Measurements from ENCODE around the gene MXRA7.
A peak's percentile ranks its signal among the peaks of the same experiment; 100 is the strongest.
"Not testable (repeated sequence)": the region's sequence is repeated elsewhere in the genome, so short reads cannot be mapped to it uniquely, and the experiment has no call there.

MXRA7 gene

DNA sequence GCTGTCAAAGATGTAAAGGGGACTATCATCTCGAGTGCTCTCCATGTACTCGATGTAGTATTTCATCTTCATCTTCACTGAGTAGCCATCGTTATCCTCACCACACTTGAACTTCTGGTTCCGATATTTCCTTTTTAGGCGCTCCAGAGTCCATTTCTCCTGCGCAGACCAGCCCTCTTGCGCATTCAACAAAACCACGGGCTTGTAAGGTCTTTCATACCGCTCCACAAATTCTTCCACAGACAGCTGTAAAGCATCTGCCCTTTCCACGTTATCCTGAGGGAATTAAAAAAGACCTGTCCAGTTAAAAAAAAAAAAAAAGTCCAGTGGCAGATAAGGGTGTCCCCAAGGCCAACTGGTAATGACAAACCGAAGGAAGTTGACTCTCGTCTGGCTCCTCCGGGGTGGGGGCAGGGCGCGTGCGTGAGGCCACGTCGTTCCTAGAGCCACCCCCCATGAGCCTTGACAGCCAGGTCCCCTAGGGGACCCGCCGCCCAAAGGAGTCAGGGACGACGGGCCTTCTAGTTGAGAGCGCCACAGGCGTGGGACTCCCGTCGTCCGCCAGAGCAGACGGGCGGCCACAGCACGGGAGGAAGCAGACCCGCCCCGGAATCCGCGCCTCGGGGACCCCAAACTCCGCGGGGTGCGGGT is 14.9 kb upstream of the MXRA7 start:
- peaks cover 27% of the 10 kb centered on the region for H3F3A ChIP-seq (ENCODE audit: insufficient read depth)
- TF ChIP-seq EZH2phosphoT487 (conservative IDR thresholded peaks at IDR 0.05; ENCODE audit: low read length), result no peak
- TF ChIP-seq, protein P1, sequence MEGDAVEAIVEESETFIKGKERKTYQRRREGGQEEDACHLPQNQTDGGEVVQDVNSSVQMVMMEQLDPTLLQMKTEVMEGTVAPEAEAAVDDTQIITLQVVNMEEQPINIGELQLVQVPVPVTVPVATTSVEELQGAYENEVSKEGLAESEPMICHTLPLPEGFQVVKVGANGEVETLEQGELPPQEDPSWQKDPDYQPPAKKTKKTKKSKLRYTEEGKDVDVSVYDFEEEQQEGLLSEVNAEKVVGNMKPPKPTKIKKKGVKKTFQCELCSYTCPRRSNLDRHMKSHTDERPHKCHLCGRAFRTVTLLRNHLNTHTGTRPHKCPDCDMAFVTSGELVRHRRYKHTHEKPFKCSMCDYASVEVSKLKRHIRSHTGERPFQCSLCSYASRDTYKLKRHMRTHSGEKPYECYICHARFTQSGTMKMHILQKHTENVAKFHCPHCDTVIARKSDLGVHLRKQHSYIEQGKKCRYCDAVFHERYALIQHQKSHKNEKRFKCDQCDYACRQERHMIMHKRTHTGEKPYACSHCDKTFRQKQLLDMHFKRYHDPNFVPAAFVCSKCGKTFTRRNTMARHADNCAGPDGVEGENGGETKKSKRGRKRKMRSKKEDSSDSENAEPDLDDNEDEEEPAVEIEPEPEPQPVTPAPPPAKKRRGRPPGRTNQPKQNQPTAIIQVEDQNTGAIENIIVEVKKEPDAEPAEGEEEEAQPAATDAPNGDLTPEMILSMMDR (IDR thresholded peaks at IDR 0.05; ENCODE audit: insufficient read depth, low read length, poor library complexity, severe bottlenecking), result no peak
- peaks cover 62% of the 10 kb centered on the region for H3K79me2 ChIP-seq (ENCODE audit: insufficient read depth, low read length)
- H2AFZ ChIP-seq (ENCODE audit: low read depth, low read length, severe bottlenecking), result peak overlapping the region; percentile 72
- no peaks in the 10 kb centered on the region for H3K27me3 ChIP-seq (ENCODE audit: low read length)
- H3K36me3 ChIP-seq (ENCODE audit: low read length), result peaks cover 17% of the 10 kb centered on the region
- peak overlapping the region; percentile 99 for H3K4me3 ChIP-seq (ENCODE audit: insufficient read depth, low read length, poor library complexity, severe bottlenecking)
- H3K27ac ChIP-seq (ENCODE audit: low read depth, low read length), result peak overlapping the region; percentile 100
- H3K9ac ChIP-seq (ENCODE audit: low read length), result peak overlapping the region; percentile 100
- peak overlapping the region; percentile 99 for H3K4me2 ChIP-seq (ENCODE audit: low read depth, low read length, poor library complexity, severe bottlenecking)
- no peaks in the 10 kb centered on the region for H4K20me1 ChIP-seq (ENCODE audit: low read depth, low read length)
- H3K9me3 ChIP-seq (ENCODE audit: insufficient read depth, low read length), result no peaks in the 10 kb centered on the region
- H3K9me2 ChIP-seq (replicated peaks; ENCODE audit: insufficient read depth, low read length), result no peaks in the 10 kb centered on the region

DNA sequence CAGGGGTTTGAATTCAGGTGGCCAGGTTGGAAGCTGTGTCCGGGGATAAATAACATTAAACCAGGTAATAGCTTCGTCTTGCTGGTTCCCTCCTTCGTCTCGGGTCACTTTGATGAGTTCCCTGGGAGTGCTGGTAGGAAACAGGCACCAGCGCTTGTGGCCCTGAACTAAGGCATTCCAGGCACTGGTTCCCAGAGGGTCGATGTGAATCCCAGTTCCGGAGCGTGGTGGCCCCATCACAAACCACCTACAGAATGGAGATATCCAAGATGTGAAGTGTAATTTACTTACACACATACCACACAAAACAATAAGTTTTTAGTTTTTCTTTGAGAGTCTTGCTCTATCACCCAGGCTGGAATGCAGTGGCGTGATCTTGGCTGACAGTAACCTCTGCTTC is 13.0 kb upstream of the MXRA7 start:
- Histone ChIP-seq H3K9me2 (replicated peaks; ENCODE audit: insufficient read depth, low read length) (no peaks in the 10 kb centered on the region), H3K36me3 (ENCODE audit: low read length) (peaks cover 19% of the 10 kb centered on the region), H3F3A (ENCODE audit: insufficient read depth) (peaks cover 15% of the 10 kb centered on the region), H4K20me1 (ENCODE audit: low read depth, low read length) (no peaks in the 10 kb centered on the region), H3K4me3 (ENCODE audit: insufficient read depth, low read length, poor library complexity, severe bottlenecking) (no peak overlapping the region), H3K27me3 (ENCODE audit: low read length) (no peaks in the 10 kb centered on the region), H3K79me2 (ENCODE audit: insufficient read depth, low read length) (peaks cover 47% of the 10 kb centered on the region), H3K9me3 (ENCODE audit: insufficient read depth, low read length) (no peaks in the 10 kb centered on the region), H3K4me2 (ENCODE audit: low read depth, low read length, poor library complexity, severe bottlenecking) (no peak overlapping the region), H3K9ac (ENCODE audit: low read length) (no peak overlapping the region), H2AFZ (ENCODE audit: low read depth, low read length, severe bottlenecking) (no peak overlapping the region), H3K27ac (ENCODE audit: low read depth, low read length) (no peak overlapping the region)
- TF ChIP-seq EZH2phosphoT487 (conservative IDR thresholded peaks at IDR 0.05; ENCODE audit: low read length), result no peak
- TF ChIP-seq, protein P1 (IDR thresholded peaks at IDR 0.05; ENCODE audit: insufficient read depth, low read length, poor library complexity, severe bottlenecking), result no peak

DNA sequence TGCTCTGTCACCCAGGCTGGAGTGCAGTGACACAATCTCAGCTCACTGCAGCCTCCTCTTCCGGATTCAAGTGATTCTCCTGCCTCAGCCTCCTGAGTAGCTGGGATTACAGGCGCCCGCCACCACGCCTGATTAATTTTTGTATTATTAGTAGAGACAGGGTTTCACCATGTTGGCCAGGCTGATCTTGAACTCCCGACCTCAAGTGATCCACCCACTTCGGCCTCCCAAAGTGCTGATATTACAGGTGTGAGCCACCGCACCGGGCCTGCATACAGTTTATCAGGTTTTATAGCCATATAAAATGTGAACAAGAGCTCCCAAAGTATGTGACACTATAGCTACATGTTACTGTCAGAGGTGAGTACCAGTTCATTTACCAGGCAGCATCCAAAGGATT is 12.2 kb upstream of the MXRA7 start:
- Histone ChIP-seq H3K79me2 (ENCODE audit: insufficient read depth, low read length) (peaks cover 38% of the 10 kb centered on the region), H3K36me3 (ENCODE audit: low read length) (peaks cover 19% of the 10 kb centered on the region), H3F3A (ENCODE audit: insufficient read depth) (peaks cover 13% of the 10 kb centered on the region)
- not testable (repeated sequence) for H3K4me2 ChIP-seq (ENCODE audit: low read depth, low read length, poor library complexity, severe bottlenecking); H4K20me1 ChIP-seq (ENCODE audit: low read depth, low read length); H3K9me3 ChIP-seq (ENCODE audit: insufficient read depth, low read length); H2AFZ ChIP-seq (ENCODE audit: low read depth, low read length, severe bottlenecking); H3K27ac ChIP-seq (ENCODE audit: low read depth, low read length); H3K27me3 ChIP-seq (ENCODE audit: low read length); H3K4me3 ChIP-seq (ENCODE audit: insufficient read depth, low read length, poor library complexity, severe bottlenecking); H3K9me2 ChIP-seq (replicated peaks; ENCODE audit: insufficient read depth, low read length); H3K9ac ChIP-seq (ENCODE audit: low read length)

DNA sequence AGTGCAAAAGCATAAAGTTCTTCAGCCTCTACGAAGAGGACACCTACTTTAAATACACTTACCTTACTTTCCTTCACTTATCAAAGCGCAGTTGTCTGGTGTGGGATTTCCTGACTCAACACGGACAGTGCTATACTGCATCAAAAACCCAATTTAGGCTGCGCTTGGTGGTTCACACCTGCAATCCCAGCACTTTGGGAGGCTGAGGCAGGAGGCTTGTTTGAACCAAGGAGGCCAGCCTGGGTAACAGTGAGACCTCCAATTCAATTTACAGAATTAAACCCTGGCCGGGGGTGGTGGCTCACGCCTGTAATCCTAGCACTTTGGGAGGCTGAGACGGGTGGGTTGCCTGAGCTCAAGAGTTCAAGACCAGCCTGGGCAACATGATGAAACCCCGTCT is 11.5 kb upstream of the MXRA7 start:
- H3K79me2 ChIP-seq (ENCODE audit: insufficient read depth, low read length), result peaks cover 31% of the 10 kb centered on the region
- H3K9me2 ChIP-seq (replicated peaks; ENCODE audit: insufficient read depth, low read length), result no peaks in the 10 kb centered on the region
- no peak overlapping the region for H3K9ac ChIP-seq (ENCODE audit: low read length)
- H3K4me3 ChIP-seq (ENCODE audit: insufficient read depth, low read length, poor library complexity, severe bottlenecking), result no peak overlapping the region
- H3K4me2 ChIP-seq (ENCODE audit: low read depth, low read length, poor library complexity, severe bottlenecking), result no peak overlapping the region
- H3K27ac ChIP-seq (ENCODE audit: low read depth, low read length), result no peak overlapping the region
- H3K36me3 ChIP-seq (ENCODE audit: low read length), result peaks cover 19% of the 10 kb centered on the region
- no peaks in the 10 kb centered on the region for H3K27me3 ChIP-seq (ENCODE audit: low read length)
- TF ChIP-seq, protein P1 (IDR thresholded peaks at IDR 0.05; ENCODE audit: insufficient read depth, low read length, poor library complexity, severe bottlenecking), result no peak
- no peak for TF ChIP-seq EZH2phosphoT487 (conservative IDR thresholded peaks at IDR 0.05; ENCODE audit: low read length)
- H4K20me1 ChIP-seq (ENCODE audit: low read depth, low read length), result no peaks in the 10 kb centered on the region
- peaks cover 6% of the 10 kb centered on the region for H3F3A ChIP-seq (ENCODE audit: insufficient read depth)
- no peaks in the 10 kb centered on the region for H3K9me3 ChIP-seq (ENCODE audit: insufficient read depth, low read length)
- no peak overlapping the region for H2AFZ ChIP-seq (ENCODE audit: low read depth, low read length, severe bottlenecking)
